NCI-H128 (cell line): Measurements from ENCODE around the gene URAD.
"Not testable (repeated sequence)": the region's sequence is repeated elsewhere in the genome, so short reads cannot be mapped to it uniquely, and the experiment has no call there.

Experiments
- DNase-seq: peaks from one replicate; lab custom pipeline; 2025; ENCODE audit not compliant: unreplicated experiment; lab: John Stamatoyannopoulos, UW

Gene URAD

DNA sequence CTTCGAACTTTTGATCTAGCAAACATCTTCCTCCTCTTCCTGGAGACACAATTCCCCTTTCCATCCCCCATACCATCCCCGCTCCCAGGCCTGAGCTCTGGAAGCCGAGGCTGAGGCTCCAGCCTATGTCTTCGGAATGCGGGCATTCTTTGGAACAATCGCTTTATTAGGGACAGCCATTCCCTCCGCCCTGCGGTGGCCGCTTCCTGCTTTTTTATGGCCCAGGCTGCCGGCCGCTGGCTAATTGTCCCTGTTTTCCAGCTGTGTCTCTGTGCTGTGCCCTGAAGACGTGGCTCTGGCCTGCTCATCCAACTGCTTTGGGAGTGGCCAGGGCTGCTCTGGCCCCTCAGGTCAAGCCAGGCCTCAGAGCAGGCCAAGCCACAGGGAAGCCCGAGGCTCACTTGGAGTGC, 17.3 kb downstream of the URAD start:
- no peak for DNase-seq

DNA sequence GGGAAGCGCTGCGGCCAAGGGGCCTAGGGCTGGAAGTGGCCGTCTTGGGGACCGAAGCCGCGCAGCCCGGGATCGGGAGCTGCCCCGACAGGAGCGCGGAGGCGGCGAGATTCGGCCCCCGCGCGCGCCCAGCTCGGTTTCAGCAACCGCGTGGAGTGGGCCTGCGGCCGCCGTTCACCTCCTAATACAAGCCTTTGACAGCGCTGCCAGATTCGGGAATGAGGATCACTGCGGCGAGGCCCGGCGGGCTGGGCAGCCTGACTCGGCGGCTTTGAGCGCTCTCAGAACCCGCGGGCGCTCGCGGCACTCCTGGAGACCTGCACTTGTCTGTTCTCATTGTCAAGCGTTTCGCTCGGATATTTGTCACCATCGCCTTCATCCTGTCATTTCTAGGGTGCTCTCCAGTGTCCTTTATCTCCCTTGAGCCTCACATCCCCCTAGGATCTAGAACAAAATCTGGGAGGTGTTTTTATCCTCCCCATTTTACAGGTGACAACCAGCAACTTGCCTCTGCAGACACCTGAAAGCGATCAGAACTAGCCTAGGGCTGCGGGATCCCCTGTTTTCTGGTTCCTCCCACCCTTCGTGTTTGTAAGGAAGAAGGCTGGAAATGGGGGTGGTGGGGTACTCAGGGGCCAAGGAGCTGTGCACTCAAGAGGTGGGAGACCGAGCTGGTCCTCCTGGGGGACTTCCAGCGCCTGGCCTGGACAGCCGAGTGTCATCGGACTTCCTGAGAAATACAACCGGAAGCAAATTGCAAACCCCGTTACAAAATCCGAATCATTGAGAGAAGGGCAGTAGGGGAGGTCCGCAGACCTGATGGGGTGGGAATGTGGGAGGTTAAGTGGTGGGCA, 17.9 kb downstream of the URAD start:
- no peak for DNase-seq

DNA sequence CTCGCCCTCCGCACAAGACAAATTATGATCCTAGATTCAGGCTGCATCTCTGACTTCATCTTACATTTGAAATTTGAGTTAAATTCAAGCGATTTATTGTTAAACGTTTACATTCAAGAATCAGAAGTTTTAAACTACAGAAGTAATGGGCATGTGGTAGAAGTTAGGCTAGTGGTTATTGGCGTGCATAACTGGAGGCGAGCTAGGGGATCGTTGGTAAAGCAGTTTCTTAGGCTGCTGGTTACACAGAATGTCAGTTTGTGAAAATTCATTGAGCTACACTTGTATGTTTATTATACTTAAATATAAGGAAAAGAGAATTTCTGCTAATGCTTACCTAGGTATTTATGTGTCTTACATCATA, 18.6 kb downstream of the URAD start:
- no peak for DNase-seq

DNA sequence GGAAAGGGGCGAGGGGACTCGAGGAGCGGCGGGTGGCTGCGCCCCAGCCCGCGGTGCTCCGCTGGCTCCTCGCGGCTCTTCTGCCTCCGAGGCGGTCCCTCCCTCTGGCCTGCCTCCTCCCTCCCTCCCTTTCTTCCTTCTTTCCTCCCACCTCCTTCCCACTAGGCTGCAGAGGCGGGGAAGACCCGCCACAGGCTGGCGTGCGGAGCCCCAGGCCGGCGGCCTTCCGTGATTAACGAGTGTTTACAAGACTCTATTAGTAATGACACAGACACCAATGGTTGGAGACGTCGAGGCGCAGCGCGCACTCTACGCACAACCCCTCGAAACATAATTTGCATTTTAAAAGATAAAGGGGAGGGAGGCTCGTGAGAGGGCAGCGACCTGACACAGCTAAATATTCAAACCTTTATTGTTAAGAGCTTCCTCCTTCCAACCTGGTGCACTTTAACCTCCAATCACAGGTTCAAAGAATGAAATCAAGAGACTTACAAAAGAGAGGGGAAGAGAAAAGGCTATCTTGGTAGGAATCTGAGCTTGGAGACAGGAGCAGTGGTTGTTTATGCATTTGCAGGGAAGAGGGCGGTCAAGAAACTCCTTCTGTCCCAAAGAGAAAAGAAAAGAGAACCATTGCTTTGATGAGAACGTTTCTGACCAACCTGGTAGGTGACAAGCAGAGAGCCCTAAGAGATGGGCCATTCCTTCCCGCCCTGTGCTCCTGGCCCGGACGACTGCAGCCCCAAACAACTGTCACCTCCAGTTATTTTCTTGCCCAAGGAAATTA, 19.2 kb downstream of the URAD start, which contains the start of gene CDX2:
Gene CDX2 (minus strand): TSS at position 234 of the 784 bp plus-strand sequence. CDS start 309 bp downstream, outside the sequence.
- no peak for DNase-seq

DNA sequence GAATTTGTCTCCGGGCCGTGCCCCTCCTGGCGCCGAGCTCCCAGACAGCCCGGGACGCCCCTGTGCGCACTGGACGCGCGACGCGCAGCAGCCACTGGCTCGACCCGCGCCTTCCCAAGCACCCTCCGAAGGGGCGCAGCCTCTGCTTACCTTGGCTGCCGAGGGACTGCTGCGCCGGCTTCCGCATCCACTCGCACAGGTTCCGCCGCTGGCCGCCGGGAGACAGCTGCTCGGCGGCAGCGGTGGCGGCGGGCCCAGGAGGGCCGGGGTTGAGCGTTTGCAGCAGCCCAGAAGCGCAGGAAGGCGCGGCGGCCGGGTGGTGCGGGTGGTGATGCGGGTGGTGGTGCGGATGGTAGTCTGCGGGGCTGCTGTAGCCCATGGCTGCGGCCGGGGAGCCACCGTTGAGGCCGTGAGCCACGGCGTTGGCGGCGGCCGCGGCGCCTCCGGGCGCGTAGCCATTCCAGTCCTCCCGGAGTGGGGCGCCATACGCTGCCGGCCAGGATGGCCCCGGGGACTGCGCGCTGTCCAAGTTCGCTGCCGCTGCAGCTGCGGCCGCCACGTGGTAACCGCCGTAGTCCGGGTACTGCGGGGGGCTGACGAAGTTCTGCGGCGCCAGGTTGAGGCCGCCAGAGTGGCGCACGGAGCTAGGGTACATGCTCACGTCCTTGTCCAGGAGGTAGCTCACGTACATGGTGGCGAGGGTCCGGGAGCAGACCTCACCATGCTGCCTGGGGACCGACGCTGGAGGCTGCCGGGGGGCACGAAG, 20.0 kb downstream of the URAD start:
- DNase-seq: peak; percentile 23

DNA sequence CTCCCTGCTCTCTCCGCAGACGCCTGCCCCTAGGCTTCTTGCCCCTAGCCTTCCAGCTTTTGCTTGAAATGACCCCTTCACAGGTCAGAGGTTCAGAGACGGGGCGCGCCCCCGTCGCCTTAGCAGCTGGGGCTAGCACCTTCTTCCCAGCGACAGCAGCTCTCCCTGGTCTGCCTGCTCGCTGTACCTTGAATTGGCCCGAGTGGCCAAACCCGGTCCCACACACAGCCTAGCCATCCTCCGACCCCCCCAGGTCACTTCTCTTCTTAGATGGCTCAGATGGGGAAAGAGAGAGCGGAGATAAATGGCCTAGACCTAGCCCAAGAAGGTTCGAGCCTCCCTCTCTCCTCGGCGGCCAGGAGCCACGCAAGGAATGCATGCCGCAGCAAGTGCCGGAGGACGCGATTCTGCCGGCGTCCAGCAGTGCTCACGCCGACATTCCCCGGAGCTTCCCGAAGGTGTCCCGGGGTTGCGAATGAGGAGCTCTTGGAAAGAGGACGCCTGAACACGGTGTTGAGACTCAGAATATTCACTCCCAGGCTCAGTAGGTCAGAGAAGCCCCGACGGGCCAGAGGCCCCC, 20.7 kb downstream of the URAD start:
- no peak for DNase-seq

DNA sequence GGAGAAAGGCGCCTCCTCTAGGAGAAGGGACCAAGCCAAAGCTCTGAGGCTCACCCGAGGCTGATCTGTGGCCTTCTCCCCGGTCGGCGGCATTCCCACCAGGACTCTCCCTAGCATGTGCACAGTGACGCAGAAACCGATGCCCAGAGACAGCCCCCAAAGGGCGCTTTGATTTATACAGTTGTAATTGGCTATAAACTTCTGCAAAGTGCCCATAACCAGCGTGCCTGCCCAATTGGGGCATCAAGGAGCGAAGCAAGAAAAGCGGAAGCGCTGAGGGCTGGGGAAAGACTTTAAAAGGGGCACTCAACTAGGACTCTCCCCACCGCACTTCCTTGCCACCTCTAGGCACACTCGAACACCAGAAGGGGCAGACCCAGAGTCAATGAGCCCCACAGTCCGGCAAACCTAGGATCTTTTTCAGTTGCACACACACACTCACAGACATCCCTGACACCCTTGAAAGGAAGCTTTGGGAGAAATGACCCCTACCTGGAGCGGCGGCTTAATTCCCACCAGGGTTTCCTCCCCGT, 21.2 kb downstream of the URAD start:
- no peak for DNase-seq

DNA sequence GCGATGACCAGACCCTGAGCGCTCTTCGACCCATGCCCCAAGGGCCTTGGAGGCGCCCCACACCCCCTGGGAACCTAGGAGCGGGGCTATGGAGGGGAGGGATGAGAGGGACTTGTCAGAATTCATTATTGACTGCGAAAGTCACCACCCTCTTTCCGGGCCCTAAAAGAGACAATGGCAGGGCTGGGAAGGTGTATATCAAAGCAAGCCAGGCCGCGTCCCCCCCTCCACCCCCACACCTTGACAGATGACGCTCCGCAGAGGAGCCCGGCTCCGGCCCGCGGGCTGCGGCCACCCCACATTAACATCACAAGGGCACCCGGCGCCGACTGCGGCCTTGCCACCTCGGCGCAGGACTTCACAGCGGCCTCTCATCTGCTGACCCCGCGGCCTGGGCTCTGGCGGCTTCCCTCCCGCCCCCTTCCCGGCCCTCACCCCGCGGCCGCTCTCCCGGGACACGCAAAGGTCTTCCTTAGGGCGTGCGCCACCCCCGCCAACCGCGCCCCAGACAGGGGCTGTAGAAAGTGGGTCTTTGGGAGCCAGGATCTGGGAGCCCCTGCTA, 21.8 kb downstream of the URAD start:
- no peak for DNase-seq

DNA sequence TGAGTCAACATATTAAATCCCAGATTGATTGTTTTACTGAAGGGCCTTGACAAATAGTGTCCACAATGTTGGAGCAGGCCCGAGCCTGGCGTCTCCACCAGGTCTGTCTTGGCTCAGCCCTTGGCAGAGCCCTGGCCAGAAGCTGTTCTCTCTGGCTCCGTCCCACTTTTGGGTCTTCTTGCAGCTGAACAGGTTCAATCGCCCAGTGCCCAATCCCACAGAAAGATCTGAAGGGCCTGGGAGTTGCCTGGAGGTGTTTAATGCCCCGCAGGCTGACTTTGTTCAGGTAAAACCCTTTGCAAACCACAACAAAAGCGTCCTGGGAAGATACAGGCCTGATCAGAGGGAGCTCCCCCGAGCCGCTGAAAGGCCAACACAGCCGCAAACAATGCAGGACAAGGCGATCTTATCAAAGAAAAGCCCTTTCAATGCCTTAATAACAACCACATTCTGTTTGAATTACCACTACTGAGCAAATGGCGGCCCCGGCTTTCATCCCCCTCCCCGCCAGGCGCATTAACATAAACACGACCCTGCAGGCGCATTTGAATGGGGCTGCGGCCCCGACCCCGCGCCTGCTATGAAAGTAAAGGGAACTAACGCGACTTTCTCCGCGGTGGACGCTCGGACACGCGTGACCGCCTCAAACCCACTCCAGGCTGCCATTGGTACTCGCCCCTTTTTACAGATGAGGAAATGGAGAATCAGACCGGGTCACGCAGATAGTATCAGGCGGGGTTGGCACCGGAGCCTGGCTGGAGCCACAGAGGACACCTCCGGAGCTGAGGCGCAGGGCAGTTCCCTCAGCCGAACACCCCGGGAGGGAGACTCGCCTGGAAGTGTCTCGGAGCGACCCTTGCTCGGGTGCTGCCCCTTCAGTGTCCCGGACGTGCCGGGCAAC, 22.5 kb downstream of the URAD start:
- DNase-seq: no peak

DNA sequence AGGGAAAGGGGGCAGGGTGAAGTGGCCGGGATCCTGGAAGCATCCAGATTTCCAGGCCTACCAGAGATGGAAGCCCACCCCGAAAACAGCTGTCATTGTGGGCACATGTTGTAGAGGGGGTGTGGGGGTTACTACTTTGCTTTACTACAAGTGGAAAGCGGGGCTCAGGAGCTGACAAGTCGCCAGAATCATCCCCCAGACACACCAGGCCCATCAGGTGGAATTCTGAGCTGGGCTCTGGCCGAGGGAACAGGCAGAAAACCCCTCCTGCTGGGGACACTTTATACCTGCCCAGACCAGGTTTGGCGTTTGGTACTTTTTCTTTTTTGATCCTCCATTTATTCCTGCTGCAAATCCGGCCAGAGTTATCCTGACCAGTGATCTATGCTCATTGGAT, 23.2 kb downstream of the URAD start:
- no peak for DNase-seq

DNA sequence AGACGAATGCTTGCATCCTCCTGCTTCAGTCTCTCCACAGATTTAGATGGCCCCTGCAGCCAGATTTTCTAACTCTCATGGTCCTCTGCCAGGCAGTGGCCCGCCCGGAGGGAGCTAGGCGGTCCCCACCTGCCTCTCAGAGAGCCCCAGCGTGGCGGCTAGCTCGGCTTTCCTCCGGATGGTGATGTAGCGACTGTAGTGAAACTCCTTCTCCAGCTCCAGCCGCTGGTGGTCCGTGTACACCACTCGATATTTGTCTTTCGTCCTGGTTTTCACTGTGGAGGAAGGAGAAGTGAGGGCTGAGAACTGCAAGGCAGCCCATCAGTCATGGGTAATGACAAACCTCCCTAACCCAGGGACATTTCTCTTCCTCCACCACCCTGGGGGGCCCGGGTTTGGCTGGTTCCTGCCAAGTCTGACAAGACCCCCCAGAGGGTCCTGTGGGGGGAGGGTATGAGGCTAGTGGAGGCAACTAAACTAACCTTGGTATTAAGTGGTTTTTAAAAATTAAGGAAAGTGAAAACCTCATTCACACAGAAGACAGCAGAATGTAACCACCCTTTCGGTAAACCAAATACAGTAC, 23.7 kb downstream of the URAD start:
- no peak for DNase-seq

DNA sequence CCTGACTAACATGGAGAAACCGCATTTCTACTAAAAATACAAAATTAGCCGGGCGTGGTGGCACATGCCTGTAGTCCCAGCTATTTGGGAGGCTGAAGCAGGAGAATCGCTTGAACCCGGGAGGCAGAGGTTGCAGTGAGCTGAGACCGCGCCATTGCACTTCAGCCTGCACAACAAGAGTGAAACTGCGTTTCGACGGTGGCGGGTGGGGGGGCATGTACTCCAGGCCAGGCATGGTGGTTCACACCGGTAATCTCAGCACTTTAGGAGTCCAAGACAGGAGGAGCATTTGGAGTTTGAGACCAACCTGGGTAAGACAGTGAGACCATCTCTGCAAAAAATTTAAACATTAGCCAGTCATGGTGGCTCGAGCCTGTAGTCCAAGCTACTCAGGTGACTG, 24.3 kb downstream of the URAD start:
- not testable (repeated sequence) for DNase-seq

DNA sequence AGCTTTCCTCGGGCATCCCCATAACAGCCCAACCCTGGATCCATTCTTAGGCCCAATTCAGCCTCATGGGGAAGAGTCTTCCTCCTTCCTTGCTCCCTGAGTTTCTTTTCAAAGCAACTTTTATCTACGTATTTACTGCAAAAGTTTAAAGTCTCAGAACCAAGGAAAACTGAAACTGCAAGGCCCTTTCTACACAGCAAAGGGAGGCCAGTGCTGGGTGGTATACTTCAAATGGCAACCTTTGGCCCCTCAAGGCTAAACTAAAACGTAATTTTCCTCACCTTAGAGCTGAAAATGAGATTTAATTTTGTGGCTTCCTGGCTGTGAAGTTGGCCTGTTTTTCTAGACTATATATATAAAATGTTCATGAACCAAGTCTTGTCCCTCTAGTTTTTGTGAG, 25.0 kb downstream of the URAD start:
- DNase-seq: no peak

DNA sequence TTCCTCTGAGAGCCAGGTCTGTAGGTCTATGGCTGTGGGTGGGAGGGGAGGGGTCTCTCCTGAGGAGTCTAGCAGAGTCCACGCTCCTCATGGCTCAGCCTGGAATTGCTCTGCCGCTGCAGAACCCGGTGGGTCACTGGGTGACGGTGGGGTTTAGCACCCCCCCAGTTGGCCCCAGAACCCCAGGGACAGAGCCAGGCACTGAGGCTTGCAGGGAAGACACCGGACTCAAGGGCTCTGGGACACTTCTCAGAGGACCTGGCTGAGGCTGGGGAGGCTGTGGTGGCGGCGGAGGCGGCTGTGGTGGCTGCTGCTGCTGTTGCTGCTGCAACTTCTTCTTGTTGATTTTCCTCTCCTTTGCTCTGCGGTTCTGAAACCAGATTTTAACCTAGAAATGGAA, 25.5 kb downstream of the URAD start:
- DNase-seq: no peak

DNA sequence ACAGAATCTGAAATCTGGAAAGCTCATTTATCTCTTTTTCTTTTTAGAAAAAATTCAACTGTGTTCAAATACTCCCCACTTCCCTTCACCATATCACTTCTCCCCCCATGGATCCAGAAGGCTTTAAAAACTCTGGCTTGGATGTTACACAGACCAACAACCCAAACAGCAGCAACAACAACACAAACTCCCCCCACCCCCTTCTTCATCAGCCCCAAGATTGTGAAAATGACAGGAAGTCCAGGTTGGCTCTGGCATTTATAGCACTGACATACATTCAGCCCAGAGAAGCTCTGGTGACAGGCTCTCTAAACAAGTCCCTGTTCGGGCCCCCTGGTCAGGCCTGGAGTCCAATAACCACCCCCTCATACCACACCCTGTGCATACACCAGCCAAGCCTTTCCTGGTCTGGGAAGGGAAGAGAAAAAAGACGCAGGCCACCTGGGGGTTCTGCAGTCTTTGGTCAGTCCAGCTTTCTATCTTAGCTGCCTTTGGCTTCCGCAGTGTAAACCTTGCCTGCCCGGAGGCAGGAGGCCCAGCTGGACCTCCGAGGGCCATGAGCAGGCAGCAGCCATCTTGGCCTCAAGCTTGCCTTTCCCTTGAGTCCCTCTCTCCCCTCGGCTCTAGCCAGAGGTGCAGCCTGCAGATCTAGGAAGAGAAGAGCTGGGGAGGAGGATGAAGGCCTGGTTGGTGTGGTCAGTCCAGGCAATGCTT, 26.2 kb downstream of the URAD start:
- DNase-seq: no peak

DNA sequence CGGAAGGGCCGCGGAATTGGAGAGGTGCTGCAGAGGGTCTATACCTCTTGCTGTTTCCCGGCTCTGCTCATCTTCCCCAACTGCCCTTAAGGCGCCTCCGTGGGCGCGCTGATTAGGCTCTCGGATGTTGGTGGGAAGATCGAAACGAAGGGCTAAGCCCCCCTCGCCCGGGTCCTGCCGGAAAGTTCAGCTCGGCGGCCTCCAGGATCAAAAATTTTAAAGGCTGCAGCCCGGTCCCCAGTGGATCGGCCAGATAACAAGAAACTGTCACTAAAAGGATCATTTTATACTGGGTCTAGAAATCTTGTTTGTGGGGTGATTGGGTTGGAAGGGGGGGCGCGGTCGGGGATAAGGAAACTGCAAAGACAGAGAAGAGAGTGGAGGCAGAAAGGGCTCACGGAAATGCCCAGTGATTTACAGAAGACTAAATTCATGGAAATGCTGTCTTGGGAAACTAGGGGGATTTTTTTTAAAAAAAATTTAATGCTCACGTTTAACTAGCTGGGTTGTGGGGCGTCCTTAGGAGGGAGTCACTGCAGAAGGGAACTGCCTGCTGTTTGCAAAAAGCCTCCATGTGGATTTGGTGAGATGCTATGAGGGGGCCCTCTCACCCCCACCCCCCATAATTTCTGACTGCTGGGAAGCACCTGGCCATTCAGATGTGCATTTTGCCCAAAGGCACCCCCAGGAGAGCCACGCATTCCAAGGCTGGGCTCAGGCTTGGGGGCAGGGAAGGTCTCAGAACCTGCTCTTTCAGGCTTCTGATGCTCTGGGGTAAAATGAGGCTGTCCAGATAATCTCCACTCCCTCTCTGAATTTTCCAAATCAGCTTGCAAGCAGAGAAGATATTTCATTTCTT, 27.0 kb downstream of the URAD start:
- DNase-seq: no peak

DNA sequence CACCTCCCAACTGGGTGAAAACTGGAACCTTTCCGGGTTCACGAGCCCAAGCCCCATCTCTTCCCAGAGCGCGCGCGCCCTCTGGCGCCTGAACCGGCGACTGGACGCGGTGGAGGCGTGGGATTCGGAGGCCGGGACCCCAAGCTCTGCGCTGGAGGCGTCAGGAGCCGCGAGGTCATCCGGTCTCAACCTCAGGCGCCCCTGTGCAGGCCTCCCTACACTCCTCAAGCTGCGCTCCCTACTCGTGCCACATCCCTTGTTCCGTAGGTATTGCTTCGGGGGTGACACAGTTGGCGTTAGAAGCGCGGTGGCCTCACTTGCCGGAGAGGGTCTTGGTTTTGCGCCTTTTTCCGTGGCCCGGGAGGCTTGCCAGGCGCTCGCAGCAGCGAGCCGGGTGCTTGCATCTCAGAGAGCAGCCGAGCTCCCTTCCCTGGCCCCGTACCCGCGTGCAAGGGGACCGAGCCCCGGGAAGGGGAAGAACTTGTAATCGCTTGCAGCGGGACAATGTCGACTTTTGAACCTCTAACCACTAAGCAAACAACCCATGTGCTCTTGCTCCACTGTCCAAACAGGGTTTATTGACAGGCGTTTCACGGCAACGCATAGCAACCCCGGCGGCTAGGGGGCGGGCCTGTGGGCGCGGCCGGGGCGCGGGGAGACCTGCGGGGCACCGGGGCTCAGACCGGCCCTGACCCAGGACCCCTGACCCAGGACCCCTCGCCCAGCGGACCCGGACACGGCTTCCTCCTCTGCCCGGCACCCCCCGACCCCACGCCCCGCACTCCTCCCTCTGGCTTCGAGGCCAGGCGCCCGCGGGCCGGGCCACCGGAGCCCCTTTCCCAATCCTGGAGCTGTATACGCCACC, 27.9 kb downstream of the URAD start:
- peak; percentile 34 for DNase-seq
